DND-41 (cell line): ENCODE results near the gene TRMT11.

Source experiments
- ATAC-seq: fragments of 200-7000 bp; cut with Tn5 transposase; 3 replicates; pipeline ENCODE4 v1.9.1; 2021; ENCODE audit warnings: low read depth; ENCODE audit not compliant: insufficient read depth
- DNase-seq: peaks from one replicate; pipeline ENCODE4 v3.0.0-alpha.2; 2020
- H2AFZ ChIP-seq: 2 replicates; pipeline ENCODE4 v1.6.0; 2012; ENCODE audit warnings: low read depth, low read length
- H3K27ac ChIP-seq: 2 replicates; pipeline ENCODE4 v1.5.1; 2012; ENCODE audit warnings: low read length, inconsistent platforms
- H3K27me3 ChIP-seq: fragments of 200-600 bp; sonication (generic); 2 replicates; pipeline ENCODE4 v1.6.0; 2012; ENCODE audit warnings: low read length, mild to moderate bottlenecking, inconsistent platforms; ENCODE audit not compliant: insufficient read depth, poor library complexity
- H3K36me3 ChIP-seq: 2 replicates; pipeline ENCODE4 v1.5.1; 2012; ENCODE audit warnings: low read length, inconsistent platforms; ENCODE audit not compliant: insufficient read depth
- H3K4me1 ChIP-seq: 2 replicates; pipeline ENCODE4 v1.5.1; 2012; ENCODE audit warnings: mild to moderate bottlenecking, low read length; ENCODE audit not compliant: insufficient read depth
- H3K4me2 ChIP-seq: 2 replicates; pipeline ENCODE4 v1.6.0; 2012; ENCODE audit warnings: mild to moderate bottlenecking, moderate library complexity, low read length, inconsistent platforms; ENCODE audit not compliant: insufficient read depth
- H3K4me3 ChIP-seq, 2 experiments: fragments of 200-600 bp in 1 of 2; shearing (Covaris generic) in 1 of 2; 2 replicates each; pipeline ENCODE4 v1.5.1; 2012 to 2016; ENCODE audit warnings: inconsistent platforms in 2 of 2, low read length in 2 of 2, mild to moderate bottlenecking in 2 of 2, low read depth in 1 of 2, moderate library complexity in 1 of 2
- H3K79me2 ChIP-seq: 2 replicates; pipeline ENCODE4 v1.6.0; 2012; ENCODE audit warnings: low read length, inconsistent platforms; ENCODE audit not compliant: insufficient read depth
- H3K9ac ChIP-seq: 2 replicates; pipeline ENCODE4 v1.6.0; 2012; ENCODE audit warnings: low read depth, mild to moderate bottlenecking, inconsistent platforms, low read length, moderate library complexity
- H3K9me3 ChIP-seq: 2 replicates; pipeline ENCODE4 v1.5.1; 2012; ENCODE audit warnings: low read length, moderate library complexity, mild to moderate bottlenecking, inconsistent platforms; ENCODE audit not compliant: insufficient read depth, severe bottlenecking
- H4K20me1 ChIP-seq: 2 replicates; pipeline ENCODE4 v1.6.0; 2012; ENCODE audit warnings: low read length; ENCODE audit not compliant: insufficient read depth
- CTCF ChIP-seq: IDR thresholded peaks from 2 replicates; pipeline ENCODE4 v1.5.1; 2012; ENCODE audit warnings: borderline replicate concordance, low read length, moderate library complexity, mild to moderate bottlenecking; ENCODE audit not compliant: poor library complexity, severe bottlenecking; ENCODE audit errors: extremely low read depth
- EZH2 ChIP-seq: IDR thresholded peaks from 3 replicates; pipeline ENCODE4 v1.6.1; 2012; ENCODE audit warnings: borderline replicate concordance, low read depth, mild to moderate bottlenecking, moderate library complexity, low read length, inconsistent platforms; ENCODE audit not compliant: severe bottlenecking

Gene TRMT11

GRCh38 chr6:125957391-125957693 lies 29.0 kb upstream of the TRMT11 start:
- ATAC-seq (no peak), DNase-seq (no peak)
- Histone ChIP-seq H3K9me3 (peaks cover 8% of the 10 kb centered on the region), H3K4me3 (peak overlapping the region; percentile 77 to 92), H3K27ac (peak overlapping the region; percentile 88), H3K4me2 (peak overlapping the region; percentile 79), H4K20me1 (no peaks in the 10 kb centered on the region), H3K27me3 (no peaks in the 10 kb centered on the region), H3K79me2 (peaks cover 47% of the 10 kb centered on the region), H3K9ac (peak overlapping the region; percentile 93), H2AFZ (peak overlapping the region; percentile 93), H3K4me1 (peaks cover 25% of the 10 kb centered on the region), H3K36me3 (peaks cover 3% of the 10 kb centered on the region; the same call in 1 of the 2 replicates)
- no peak for TF ChIP-seq CTCF
- TF ChIP-seq EZH2: no peak

DNA sequence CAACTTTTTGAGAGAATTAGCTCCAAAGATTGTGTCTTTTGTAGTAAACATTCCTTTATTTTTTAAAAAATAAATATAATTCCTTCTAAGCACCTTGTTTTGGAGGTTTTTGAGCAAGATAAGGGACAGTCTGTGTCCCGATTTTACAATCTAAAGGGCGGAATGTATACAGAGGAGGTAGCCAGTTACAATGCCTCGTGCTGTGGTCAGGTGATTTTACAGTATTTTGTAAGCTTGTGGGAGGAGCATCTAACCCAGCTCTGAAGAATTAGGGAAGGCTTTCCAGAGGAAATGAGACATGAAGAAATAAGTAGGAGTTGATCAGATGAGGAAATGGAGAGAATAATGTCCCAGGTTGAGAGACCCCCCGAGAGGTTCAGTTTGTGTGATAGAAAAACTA lies 28.5 kb upstream of the TRMT11 start:
- Histone ChIP-seq H3K36me3 (peaks cover 3% of the 10 kb centered on the region; the same call in 1 of the 2 replicates), H4K20me1 (peaks cover 3% of the 10 kb centered on the region; the same call in 1 of the 2 replicates), H3K79me2 (peaks cover 52% of the 10 kb centered on the region), H3K27ac (peak overlapping the region; percentile 88; the same call in 1 of the 2 replicates), H3K4me1 (peaks cover 25% of the 10 kb centered on the region), H3K4me3 (peak overlapping the region; percentile 77 to 92; a peak in 3 of 4 replicates), H3K9ac (peak overlapping the region; percentile 93), H3K9me3 (peaks cover 4% of the 10 kb centered on the region), H3K4me2 (peak overlapping the region; percentile 79), H3K27me3 (no peaks in the 10 kb centered on the region), H2AFZ (no peak overlapping the region)
- TF ChIP-seq EZH2 (no peak), CTCF (no peak)
- DNase-seq (no peak), ATAC-seq (no peak)

- no peak overlapping the region for H3K27ac ChIP-seq
Measured at GRCh38 chr6:125959041-125959440, 27.3 kb upstream of the TRMT11 start.

More at GRCh38 chr6:125959041-125959440, 27.3 kb upstream of the TRMT11 start:
- H3K4me1 ChIP-seq: peaks cover 25% of the 10 kb centered on the region
- peak overlapping the region; percentile 79; the same call in 1 of the 2 replicates for H3K4me2 ChIP-seq
- peak overlapping the region; percentile 93; the same call in 1 of the 2 replicates for H3K9ac ChIP-seq
- no peak for TF ChIP-seq CTCF
- no peak for TF ChIP-seq EZH2
- H4K20me1 ChIP-seq: peaks cover 3% of the 10 kb centered on the region; the same call in 1 of the 2 replicates
- peaks cover 3% of the 10 kb centered on the region; the same call in 1 of the 2 replicates for H3K36me3 ChIP-seq
- no peak for DNase-seq
- peaks cover 64% of the 10 kb centered on the region for H3K79me2 ChIP-seq
- peak overlapping the region in 1 of 2 experiments; percentile 92; a peak in 1 of 4 replicates for H3K4me3 ChIP-seq
- H3K27me3 ChIP-seq: no peaks in the 10 kb centered on the region
- H3K9me3 ChIP-seq: no peaks in the 10 kb centered on the region
- no peak for ATAC-seq
- H2AFZ ChIP-seq: no peak overlapping the region
